ENCODE results near the gene SLC27A3. TPM values are rescaled to one million over a fixed set of nuclear protein-coding genes. Genes with fewer than 3 reads are reported as not detected.
A peak's percentile ranks its signal among the peaks of the same experiment; 100 is the strongest.

The SLC27A3 gene
- total and polyA plus RNA-seq, 10 of the 15 experiments (the other 5 are each of a cell fraction or from before 2014, with no cell fraction given) = 2.6 to 18.1 (median 8.3) TPM

DNA sequence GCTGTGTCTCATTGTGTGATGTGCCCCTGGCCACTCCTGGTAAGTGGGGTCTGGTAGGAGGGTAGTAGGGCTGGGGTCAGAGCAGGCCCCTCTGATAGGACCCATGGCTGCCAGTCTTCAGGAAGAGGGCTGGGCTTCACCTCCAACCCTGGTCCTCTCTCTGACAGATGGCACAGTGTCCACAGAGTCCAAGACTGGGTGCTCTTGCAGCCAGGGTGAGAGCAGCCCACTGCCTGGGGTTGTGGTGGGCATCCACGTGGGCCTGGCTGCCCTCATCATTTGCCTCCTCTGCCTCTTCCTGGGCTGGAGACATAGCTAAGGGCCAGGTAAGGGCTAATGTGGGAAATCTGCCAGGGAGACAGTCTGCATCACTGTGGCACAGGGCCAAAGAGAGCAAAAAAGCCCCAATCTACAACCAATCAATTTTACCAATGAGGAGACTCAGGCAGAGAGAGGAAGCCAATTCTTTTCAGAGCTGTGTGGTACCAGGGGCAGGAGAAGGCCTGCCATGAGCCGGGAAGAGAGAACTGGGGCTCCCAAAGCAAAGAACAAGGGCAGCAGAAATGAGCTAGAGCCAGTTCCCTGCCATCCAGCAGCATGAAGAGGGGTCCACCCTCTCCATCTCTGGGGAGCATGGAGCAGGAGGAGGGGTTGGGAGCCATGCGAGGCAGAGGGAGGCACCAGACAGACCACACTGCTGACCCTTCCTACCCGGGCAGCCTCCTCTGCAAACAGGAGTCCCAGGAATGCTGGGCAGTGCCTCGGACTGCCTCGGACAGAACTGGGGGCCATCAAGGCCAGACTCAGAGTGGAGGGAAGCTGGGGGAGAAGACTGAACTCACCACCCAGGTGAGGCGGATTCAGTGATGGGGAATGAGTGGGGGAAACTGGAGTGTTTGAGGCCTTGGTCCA lies 26.8 kb downstream of the SLC27A3 start:
- H4K20me1 ChIP-seq (ENCODE audit: control insufficient read depth, insufficient read depth) = no peaks in the 10 kb centered on the region
- H3K27me3 ChIP-seq (replicated peaks in 1 of 2; ENCODE audit: control insufficient read depth in 2 of 2, insufficient read depth in 2 of 2, low read length in 1 of 2) = no peaks in the 10 kb centered on the region
- in situ Hi-C loops (cut with MboI) (no loop called here), intact Hi-C loops (cut with micrococcal nuclease; ENCODE audit: unreplicated experiment) (no loop called here)
- FAIRE-seq (no peak), ATAC-seq (no peak), DNase-seq (ENCODE audit: low read depth, low spot score) (no peak)
- no peak overlapping the region for H3K27ac ChIP-seq (ENCODE audit: control insufficient read depth, insufficient read depth)
- ChIA-PET RAD21 (ENCODE audit: unreplicated experiment) (interaction anchor here (0.6 to 0.8 kb wide), 2 partner anchors 120 to 185 kb away, joined by 3 read pairs; no protein-coding TSS in a partner anchor), SMC1A (ENCODE audit: uncharacterized antibody, unreplicated experiment) (interaction anchor here (0.7 to 2.5 kb wide), 8 partner anchors 9 to 185 kb away, joined by 3 to 13 read pairs (median 3); partner anchors contain the start of genes JTB and RAB13), CTCF (interaction anchor here (0.8 to 1.7 kb wide), 5 partner anchors 15 to 307 kb away, joined by 3 to 9 read pairs (median 4); partner anchors contain the start of gene RAB13), POLR2A (interaction anchor here (0.5 to 1.3 kb wide), 4 partner anchors 21 to 176 kb away, joined by 3 to 6 read pairs (median 3); partner anchors contain the start of gene JTB)
- no peaks in the 10 kb centered on the region for H3K9me3 ChIP-seq (replicated peaks; ENCODE audit: control insufficient read depth, insufficient read depth, low read length)
- H3K9ac ChIP-seq (ENCODE audit: control insufficient read depth, insufficient read depth, low read length) = no peak overlapping the region
- 85% methylated on average over 7 of the region's 7 CpGs for WGBS (ENCODE audit: insufficient coverage, insufficient replicate concordance, low lambda C conversion rate, missing lambda C conversion rate)
- no peak overlapping the region for H3K4me2 ChIP-seq (ENCODE audit: control insufficient read depth, insufficient read depth)
- H3K79me2 ChIP-seq (ENCODE audit: control insufficient read depth, insufficient read depth, low read length) = peaks cover 3% of the 10 kb centered on the region; the same call in 1 of the 2 replicates
- peak; percentile 37 for TF ChIP-seq POLR2A (IDR thresholded peaks at IDR 0.05; ENCODE audit: low read depth, low read length)
- TF ChIP-seq JUNB (IDR thresholded peaks at IDR 0.05) = no peak
- no peak for TF ChIP-seq ZSCAN29 (IDR thresholded peaks at IDR 0.05)
- H2AFZ ChIP-seq (ENCODE audit: control insufficient read depth, low read depth, low read length) = no peak overlapping the region
- BruUV-seq (replicated peaks) = no TSS peak
- peaks cover 39% of the 10 kb centered on the region for H3K4me1 ChIP-seq (ENCODE audit: control insufficient read depth, insufficient read depth, low read length)
- peaks cover 1 to 5% of the 10 kb centered on the region in 2 experiments; a peak in 2 of 4 replicates for H3K36me3 ChIP-seq (ENCODE audit: control insufficient read depth in 2 of 2, insufficient read depth in 2 of 2, low read length in 1 of 2)
- H3K4me3 ChIP-seq = no peak overlapping the region

DNA sequence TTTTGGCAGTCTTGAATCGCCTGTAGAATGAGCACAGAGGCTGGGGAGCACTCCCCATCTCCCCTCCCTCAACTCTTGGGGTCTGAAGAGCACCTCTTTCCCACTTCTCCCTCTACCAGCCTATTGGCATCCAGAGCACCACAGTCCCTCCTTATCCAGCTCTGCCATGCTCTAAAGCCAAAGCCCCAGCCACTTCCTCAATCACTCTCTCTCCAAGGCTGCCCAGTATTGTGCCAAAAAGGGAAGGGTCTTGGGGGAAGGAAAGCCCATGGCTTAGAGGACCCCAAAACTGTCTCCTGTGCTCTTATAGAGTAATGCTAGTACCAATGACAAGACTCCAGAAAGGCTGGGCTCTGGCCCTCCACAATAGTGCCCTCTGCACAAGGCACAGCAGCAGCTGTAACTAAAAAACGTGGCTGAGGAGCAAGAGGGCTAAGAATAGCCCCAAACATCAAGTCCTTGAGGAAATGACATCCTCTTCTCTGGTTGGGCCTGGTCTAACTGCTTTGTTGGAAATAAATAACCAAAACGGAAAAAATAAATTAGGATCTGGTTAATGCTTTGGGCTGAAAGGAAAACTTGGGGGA lies 28.4 kb downstream of the SLC27A3 start:
- no peak for ATAC-seq
- Histone ChIP-seq H3K9me3 (replicated peaks; ENCODE audit: control insufficient read depth, insufficient read depth, low read length) (no peaks in the 10 kb centered on the region), H3K79me2 (ENCODE audit: control insufficient read depth, insufficient read depth, low read length) (peaks cover 3% of the 10 kb centered on the region; the same call in 1 of the 2 replicates), H3K4me2 (ENCODE audit: control insufficient read depth, insufficient read depth) (no peak overlapping the region), H3K27ac (ENCODE audit: control insufficient read depth, insufficient read depth) (peak overlapping the region; percentile 32), H3K9ac (ENCODE audit: control insufficient read depth, insufficient read depth, low read length) (0 out of 2 replicates have a peak overlapping the region, but pooled peaks have one; percentile 24), H3K36me3 (ENCODE audit: control insufficient read depth in 2 of 2, insufficient read depth in 2 of 2, low read length in 1 of 2) (peaks cover 7 to 8% of the 10 kb centered on the region in 2 experiments; a peak in 3 of 4 replicates), H4K20me1 (ENCODE audit: control insufficient read depth, insufficient read depth) (no peaks in the 10 kb centered on the region), H3K4me3 (no peak overlapping the region), H2AFZ (ENCODE audit: control insufficient read depth, low read depth, low read length) (no peak overlapping the region), H3K27me3 (replicated peaks in 1 of 2; ENCODE audit: control insufficient read depth in 2 of 2, insufficient read depth in 2 of 2, low read length in 1 of 2) (no peaks in the 10 kb centered on the region), H3K4me1 (ENCODE audit: control insufficient read depth, insufficient read depth, low read length) (peaks cover 39% of the 10 kb centered on the region)
- RAD21 ChIA-PET (ENCODE audit: unreplicated experiment) = interaction anchor here (0.6 to 2.8 kb wide), 6 partner anchors 36 to 182 kb away, joined by 3 to 8 read pairs (median 6); partner anchors contain the start of genes RAB13 and SLC39A1
- POLR2A ChIA-PET = interaction anchor here (0.6 to 1.1 kb wide), 3 partner anchors 14 to 601 kb away, joined by 3 to 6 read pairs (median 5); no protein-coding TSS in a partner anchor
- no peak for DNase-seq (ENCODE audit: low read depth, low spot score)
- TF ChIP-seq TARDBP (IDR thresholded peaks at IDR 0.05; ENCODE audit: borderline replicate concordance) (no peak), SPI1 (IDR thresholded peaks at IDR 0.05; ENCODE audit: borderline replicate concordance, insufficient read depth, low read depth, low read length) (peak; percentile 40; the same call in 1 of the 2 replicates)
- no peak for FAIRE-seq
- CTCF ChIA-PET = interaction anchor here (0.9 to 4.0 kb wide), 8 partner anchors 11 to 183 kb away, joined by 3 to 23 read pairs (median 4); partner anchors contain the start of genes CREB3L4 and RAB13
- in situ Hi-C loops (cut with MboI) = no loop called here
- SMC1A ChIA-PET (ENCODE audit: uncharacterized antibody, unreplicated experiment) = interaction anchor here (0.7 to 4.1 kb wide), 6 partner anchors 10 to 184 kb away, joined by 3 to 21 read pairs (median 4); partner anchors contain the start of genes DENND4B, JTB and RAB13
- intact Hi-C loops (cut with micrococcal nuclease; ENCODE audit: unreplicated experiment) = no loop called here
- 59% methylated on average over 3 of the region's 3 CpGs for WGBS (ENCODE audit: insufficient coverage, insufficient replicate concordance, low lambda C conversion rate, missing lambda C conversion rate)
- BruUV-seq (replicated peaks) = no TSS peak

Measured in GM12878 (cell line).